Activated CD4-positive, alpha-beta memory T cell treated with anti-CD3 and anti-CD28 coated beads, Interleukin-2, amount 10 ng/mL, durations not matched to agents 7 days and 5 days (primary cell): ENCODE data around the gene SCLY. TPM values are rescaled to one million over a fixed set of nuclear protein-coding genes. Genes with fewer than 3 reads are reported as not detected.
"Not testable (repeated sequence)": the region's sequence is repeated elsewhere in the genome, so short reads cannot be mapped to it uniquely, and the experiment has no call there.

Experiments used
- CTCF ChIA-PET: fragments of 350-600 bp; sonication (Branson Sonifier 250); formaldehyde crosslinking; loops from one replicate; lab custom pipeline; 2021; ENCODE audit warnings: antibody characterized with exemption, inconsistent platforms; lab: Charles Lee
- POLR2A ChIA-PET: fragments of 350-600 bp; sonication (Branson Sonifier 250); formaldehyde crosslinking; loops from one replicate; lab custom pipeline; 2021; ENCODE audit warnings: antibody characterized with exemption; lab: Charles Lee
- DNase-seq: peaks from one replicate; pipeline ENCODE4 v3.0.0-alpha.2; 2020
- H3K27ac Mint-ChIP-seq: one replicate; pipeline ENCODE4 v1.8.0; 2021; ENCODE audit warnings: mild to moderate bottlenecking, mixed read lengths
- H3K27me3 Mint-ChIP-seq: one replicate; pipeline ENCODE4 v1.8.0; 2021; ENCODE audit warnings: mixed read lengths
- H3K36me3 Mint-ChIP-seq: one replicate; pipeline ENCODE4 v1.8.0; 2021; ENCODE audit warnings: low read depth, mixed read lengths
- H3K4me1 Mint-ChIP-seq: one replicate; pipeline ENCODE4 v1.8.0; 2021; ENCODE audit warnings: mixed read lengths
- H3K4me3 Mint-ChIP-seq: one replicate; pipeline ENCODE4 v1.8.0; 2021; ENCODE audit warnings: mild to moderate bottlenecking, mixed read lengths
- H3K9me3 Mint-ChIP-seq: one replicate; pipeline ENCODE4 v1.8.0; 2021; ENCODE audit warnings: mixed read lengths
- total RNA-seq, 2 experiments: library from RNA; stranded (reverse); gene quantifications; one replicate each; pipeline ENCODE4 v1.2.3, GENCODE V29; 2021

Gene SCLY
- total RNA-seq, 2 experiments from 2014 or later: 22.0 to 22.6 TPM

GRCh38 chr2:238065071-238065846, 4.5 kb downstream of the SCLY start:
- DNase-seq: no peak
- POLR2A ChIA-PET: interaction anchor here (1.0 kb wide), 1 partner anchor 139 kb away, joined by 3 read pairs; the partner anchor contains the start of gene ILKAP
- CTCF ChIA-PET: no interaction called here
- H3K9me3 Mint-ChIP-seq: peaks cover 6% of the 10 kb centered on the region
- no peaks in the 10 kb centered on the region for H3K27me3 Mint-ChIP-seq
- H3K27ac Mint-ChIP-seq: no peak overlapping the region
- H3K36me3 Mint-ChIP-seq: peaks cover 55% of the 10 kb centered on the region
- H3K4me1 Mint-ChIP-seq: peaks cover 66% of the 10 kb centered on the region
- H3K4me3 Mint-ChIP-seq: no peak overlapping the region

GRCh38 chr2:238066218-238066617, 5.4 kb downstream of the SCLY start:
- no peak overlapping the region for H3K27ac Mint-ChIP-seq
- peaks cover 6% of the 10 kb centered on the region for H3K9me3 Mint-ChIP-seq
- ChIA-PET POLR2A (no interaction called here), CTCF (no interaction called here)
- no peak overlapping the region for H3K4me3 Mint-ChIP-seq
- no peaks in the 10 kb centered on the region for H3K27me3 Mint-ChIP-seq
- peaks cover 66% of the 10 kb centered on the region for H3K4me1 Mint-ChIP-seq
- DNase-seq: no peak
- peaks cover 58% of the 10 kb centered on the region for H3K36me3 Mint-ChIP-seq

- CTCF ChIA-PET, H3K27me3 Mint-ChIP-seq, H3K4me3 Mint-ChIP-seq, H3K9me3 Mint-ChIP-seq, DNase-seq, POLR2A ChIA-PET, H3K27ac Mint-ChIP-seq: not testable (repeated sequence)
- H3K4me1 Mint-ChIP-seq: peaks cover 63% of the 10 kb centered on the region
- H3K36me3 Mint-ChIP-seq: peaks cover 61% of the 10 kb centered on the region
Observed at GRCh38 chr2:238066718-238067117, 5.9 kb downstream of the SCLY start.

GRCh38 chr2:238067939-238068338, 7.1 kb downstream of the SCLY start:
- CTCF ChIA-PET: interaction anchor here (1.0 kb wide), 1 partner anchor 195 kb away, joined by 3 read pairs; no protein-coding TSS in a partner anchor
- Mint-ChIP-seq H3K9me3 (peaks cover 16% of the 10 kb centered on the region), H3K27me3 (no peaks in the 10 kb centered on the region), H3K36me3 (peaks cover 73% of the 10 kb centered on the region), H3K27ac (no peak overlapping the region), H3K4me1 (peaks cover 53% of the 10 kb centered on the region), H3K4me3 (no peak overlapping the region)
- POLR2A ChIA-PET: interaction anchor here (0.6 kb wide), 1 partner anchor 69 kb away, joined by 3 read pairs; no protein-coding TSS in a partner anchor
- no peak for DNase-seq

GRCh38 chr2:238069021-238069709, 8.4 kb downstream of the SCLY start:
- peaks cover 80% of the 10 kb centered on the region for H3K36me3 Mint-ChIP-seq
- H3K4me3 Mint-ChIP-seq: no peak overlapping the region
- POLR2A ChIA-PET: no interaction called here
- peak; percentile 30 for DNase-seq
- H3K27ac Mint-ChIP-seq: peak overlapping the region; percentile 81
- peaks cover 19% of the 10 kb centered on the region for H3K9me3 Mint-ChIP-seq
- CTCF ChIA-PET: no interaction called here
- peaks cover 40% of the 10 kb centered on the region for H3K4me1 Mint-ChIP-seq
- H3K27me3 Mint-ChIP-seq: no peaks in the 10 kb centered on the region

GRCh38 chr2:238069877-238070276, 9.1 kb downstream of the SCLY start:
- Mint-ChIP-seq H3K4me1 (peaks cover 37% of the 10 kb centered on the region), H3K4me3 (no peak overlapping the region), H3K27ac (peak overlapping the region; percentile 81), H3K36me3 (peaks cover 81% of the 10 kb centered on the region), H3K27me3 (no peaks in the 10 kb centered on the region), H3K9me3 (peaks cover 19% of the 10 kb centered on the region)
- ChIA-PET CTCF (no interaction called here), POLR2A (no interaction called here)
- no peak for DNase-seq

GRCh38 chr2:238075397-238075796, 14.6 kb downstream of the SCLY start:
- Mint-ChIP-seq H3K27ac (no peak overlapping the region), H3K9me3 (peaks cover 13% of the 10 kb centered on the region), H3K27me3 (no peaks in the 10 kb centered on the region), H3K36me3 (peaks cover 62% of the 10 kb centered on the region), H3K4me1 (peaks cover 2% of the 10 kb centered on the region), H3K4me3 (no peak overlapping the region)
- ChIA-PET POLR2A (no interaction called here), CTCF (no interaction called here)
- no peak for DNase-seq

GRCh38 chr2:238077292-238077691, 16.5 kb downstream of the SCLY start:
- POLR2A ChIA-PET: no interaction called here
- CTCF ChIA-PET: interaction anchor here (0.8 to 0.9 kb wide), 2 partner anchors 187 to 602 kb away, joined by 3 read pairs; no protein-coding TSS in a partner anchor
- H3K36me3 Mint-ChIP-seq: peaks cover 68% of the 10 kb centered on the region
- H3K4me1 Mint-ChIP-seq: no peaks in the 10 kb centered on the region
- no peak for DNase-seq
- H3K27ac Mint-ChIP-seq: no peak overlapping the region
- peaks cover 9% of the 10 kb centered on the region for H3K9me3 Mint-ChIP-seq
- H3K4me3 Mint-ChIP-seq: no peak overlapping the region
- no peaks in the 10 kb centered on the region for H3K27me3 Mint-ChIP-seq

- H3K9me3 Mint-ChIP-seq: no peaks in the 10 kb centered on the region
- H3K27me3 Mint-ChIP-seq: no peaks in the 10 kb centered on the region
- CTCF ChIA-PET: no interaction called here
- no peak overlapping the region for H3K27ac Mint-ChIP-seq
- peaks cover 65% of the 10 kb centered on the region for H3K36me3 Mint-ChIP-seq
- DNase-seq: no peak
- no peak overlapping the region for H3K4me3 Mint-ChIP-seq
- POLR2A ChIA-PET: no interaction called here
- H3K4me1 Mint-ChIP-seq: no peaks in the 10 kb centered on the region
Observed at GRCh38 chr2:238079874-238080327, 19.1 kb downstream of the SCLY start.

- Mint-ChIP-seq H3K27me3 (no peaks in the 10 kb centered on the region), H3K4me1 (no peaks in the 10 kb centered on the region), H3K9me3 (no peaks in the 10 kb centered on the region), H3K36me3 (peaks cover 62% of the 10 kb centered on the region), H3K27ac (no peak overlapping the region), H3K4me3 (no peak overlapping the region)
- DNase-seq: no peak
- POLR2A ChIA-PET: no interaction called here
- CTCF ChIA-PET: interaction anchor here (0.6 kb wide), 1 partner anchor 151 kb away, joined by 4 read pairs; no protein-coding TSS in a partner anchor
Observed at GRCh38 chr2:238080518-238080917, 19.7 kb downstream of the SCLY start.

- POLR2A ChIA-PET: no interaction called here
- H3K27ac Mint-ChIP-seq: no peak overlapping the region
- no peaks in the 10 kb centered on the region for H3K9me3 Mint-ChIP-seq
- H3K27me3 Mint-ChIP-seq: no peaks in the 10 kb centered on the region
- CTCF ChIA-PET: no interaction called here
- no peaks in the 10 kb centered on the region for H3K4me1 Mint-ChIP-seq
- H3K4me3 Mint-ChIP-seq: no peak overlapping the region
- DNase-seq: no peak
- H3K36me3 Mint-ChIP-seq: peaks cover 63% of the 10 kb centered on the region
Observed at GRCh38 chr2:238081150-238081549, 20.3 kb downstream of the SCLY start.

GRCh38 chr2:238081561-238081960, 20.8 kb downstream of the SCLY start:
- peaks cover 59% of the 10 kb centered on the region for H3K36me3 Mint-ChIP-seq
- CTCF ChIA-PET: no interaction called here

GRCh38 chr2:238082151-238082550, 21.4 kb downstream of the SCLY start:
- Mint-ChIP-seq H3K9me3 (no peaks in the 10 kb centered on the region), H3K4me1 (peaks cover 4% of the 10 kb centered on the region), H3K36me3 (peaks cover 56% of the 10 kb centered on the region), H3K27ac (no peak overlapping the region), H3K4me3 (no peak overlapping the region), H3K27me3 (no peaks in the 10 kb centered on the region)
- no peak for DNase-seq
- ChIA-PET CTCF (no interaction called here), POLR2A (no interaction called here)

More at GRCh38 chr2:238081561-238081960, 20.8 kb downstream of the SCLY start:
- no peaks in the 10 kb centered on the region for H3K27me3 Mint-ChIP-seq
- H3K4me1 Mint-ChIP-seq: no peaks in the 10 kb centered on the region
- no peak overlapping the region for H3K4me3 Mint-ChIP-seq
- DNase-seq: no peak
- no peaks in the 10 kb centered on the region for H3K9me3 Mint-ChIP-seq
- POLR2A ChIA-PET: no interaction called here
- H3K27ac Mint-ChIP-seq: no peak overlapping the region
